SKM-1 treated with dmso at 0.1 percent for 144 hours (cell line): ENCODE results near the gene MYOG.

Experiments used
- DNase-seq: peaks from one replicate; lab custom pipeline; 2025; ENCODE audit not compliant: unreplicated experiment; lab: John Stamatoyannopoulos, UW

Gene MYOG

GRCh38 chr1:203117611-203118575, 32.1 kb upstream of the MYOG start:
- peak; percentile 61 for DNase-seq

GRCh38 chr1:203116091-203116820, 30.4 kb upstream of the MYOG start:
- no peak for DNase-seq

GRCh38 chr1:203114202-203114601, 28.4 kb upstream of the MYOG start:
- DNase-seq: no peak

DNA sequence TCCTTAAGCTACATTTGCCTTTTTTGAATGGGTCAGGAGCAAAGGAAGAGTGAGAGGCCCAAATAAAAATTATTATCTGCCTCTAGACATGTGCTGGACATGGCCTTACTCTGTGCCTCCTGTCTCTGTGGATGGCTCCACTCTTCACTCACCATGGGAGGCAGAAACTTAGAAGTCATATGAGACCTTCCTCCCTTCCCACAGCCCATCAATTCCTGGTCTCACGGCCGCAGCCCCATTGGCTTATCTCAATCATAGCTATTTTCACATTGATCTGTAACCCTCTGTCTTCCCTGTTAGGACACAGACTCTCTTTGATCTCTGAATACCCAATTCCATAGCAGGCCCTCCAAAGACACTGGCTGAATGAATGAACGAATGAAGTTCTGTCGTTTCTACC, 27.5 kb upstream of the MYOG start:
- DNase-seq: no peak

- DNase-seq: no peak
Measured at GRCh38 chr1:203112475-203112874, 26.7 kb upstream of the MYOG start.

DNA sequence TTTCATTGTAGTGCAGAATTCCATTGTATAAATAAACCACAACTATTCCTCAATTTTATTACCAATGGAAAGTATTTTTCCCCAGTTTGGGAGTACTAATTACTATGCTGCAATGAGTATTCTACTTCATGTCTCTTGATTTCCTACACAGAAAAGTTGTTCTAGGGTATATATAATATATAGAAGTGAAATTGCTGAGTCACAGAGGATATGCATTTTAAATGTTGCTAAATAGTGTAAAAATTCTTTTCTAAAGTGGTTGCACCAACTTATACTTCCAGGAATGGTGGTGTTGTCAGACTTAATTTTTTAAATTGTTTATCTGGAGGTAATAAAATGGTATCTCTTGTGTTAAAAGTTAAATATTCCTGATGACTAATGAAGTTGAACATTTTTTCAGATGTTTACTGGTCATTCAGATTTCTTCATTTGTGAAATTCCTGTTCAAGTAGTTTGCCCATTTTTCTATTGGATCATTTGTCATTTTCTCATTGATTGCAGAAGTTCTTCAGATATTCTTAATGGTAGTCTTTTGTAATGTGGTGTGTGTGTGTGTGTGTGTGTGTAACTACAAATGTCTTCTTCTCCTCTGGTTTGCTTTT, 19.1 kb upstream of the MYOG start:
- DNase-seq: no peak

DNA sequence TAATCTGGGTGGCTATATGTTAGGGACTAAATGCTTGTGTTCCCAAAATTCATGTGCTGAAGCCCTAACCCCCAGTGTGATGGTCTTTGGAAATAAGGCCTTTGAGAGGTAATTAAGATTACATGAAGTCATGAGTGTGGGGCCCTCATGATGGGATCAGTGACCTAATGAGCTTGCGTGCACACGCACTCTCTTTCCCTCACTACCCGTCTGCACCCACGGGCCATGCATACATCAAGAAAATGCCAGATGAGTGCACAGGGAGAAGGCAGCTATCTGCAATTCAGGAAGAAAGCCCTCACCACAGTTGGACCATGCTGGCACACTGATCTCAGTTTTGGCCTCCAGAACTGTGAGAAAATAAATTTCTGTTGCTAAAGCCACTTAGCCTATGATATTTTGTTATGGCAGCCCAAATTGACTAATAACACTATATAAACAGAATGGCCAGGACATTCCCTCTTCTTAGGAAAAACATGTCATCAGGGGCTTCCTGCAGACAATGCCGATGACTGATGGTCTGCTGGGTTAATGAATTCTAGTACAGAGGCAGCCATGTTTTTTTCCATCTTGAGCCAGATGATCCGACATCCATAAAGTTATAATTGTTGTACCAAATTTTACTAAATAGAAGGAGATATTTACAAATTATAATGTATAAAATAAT, 18.1 kb upstream of the MYOG start:
- no peak for DNase-seq

- no peak for DNase-seq
Measured at GRCh38 chr1:203103216-203103615, 17.4 kb upstream of the MYOG start.

GRCh38 chr1:203101813-203102634, 16.2 kb upstream of the MYOG start:
- DNase-seq: peak; percentile 66

GRCh38 chr1:203100516-203100869, 14.7 kb upstream of the MYOG start:
- DNase-seq: no peak

- DNase-seq: no peak
Measured at GRCh38 chr1:203099805-203100515, 14.1 kb upstream of the MYOG start.

DNA sequence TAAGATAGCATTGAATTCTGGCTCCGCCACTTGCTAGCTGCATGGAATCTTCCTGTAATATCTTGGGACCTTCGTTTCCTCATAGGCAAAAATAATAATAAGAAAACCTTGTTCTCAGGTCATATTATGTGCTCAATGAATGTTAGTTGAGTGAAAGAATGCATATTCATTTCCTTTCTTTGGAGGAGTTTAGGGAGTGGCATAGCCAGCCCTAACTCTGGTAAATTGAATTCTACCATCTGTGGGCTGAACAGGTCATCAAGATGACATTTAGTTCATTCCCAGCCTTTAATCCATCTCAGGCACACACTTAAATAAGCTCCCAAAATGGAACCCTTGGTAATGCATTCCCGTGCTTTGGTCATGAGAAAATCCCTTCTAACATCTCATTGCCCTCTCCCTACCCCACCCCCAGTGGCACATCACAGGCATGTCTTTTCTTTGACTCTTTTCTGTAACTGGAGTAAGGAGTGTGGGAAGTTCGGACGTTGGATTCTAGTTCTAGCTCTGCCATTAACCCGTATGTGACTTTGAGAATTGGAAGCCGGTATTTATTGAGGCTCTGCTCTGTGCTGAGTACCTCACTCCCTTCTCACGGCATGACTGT, 13.2 kb upstream of the MYOG start:
- no peak for DNase-seq

DNA sequence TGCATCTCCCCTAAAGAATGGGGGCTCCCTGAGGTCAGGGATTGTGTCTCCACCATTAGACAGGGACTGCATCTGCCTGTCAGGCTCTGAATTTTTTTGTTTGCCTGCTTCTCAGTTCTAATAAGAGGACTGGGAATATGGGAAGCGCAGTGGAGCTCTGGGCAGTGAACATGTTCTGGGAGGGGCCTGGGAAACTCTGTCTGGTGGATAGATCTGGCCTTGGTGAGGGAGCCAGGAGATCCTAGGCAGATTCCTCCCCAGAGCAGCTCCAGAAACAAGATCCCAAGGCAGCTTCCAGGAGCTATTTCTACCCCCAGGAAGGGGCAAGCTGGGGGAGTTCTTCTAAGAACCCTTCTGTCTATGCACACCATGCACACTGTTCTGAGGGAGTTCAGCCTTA, 12.6 kb upstream of the MYOG start:
- no peak for DNase-seq

- no peak for DNase-seq
Measured at GRCh38 chr1:203097001-203097400, 11.2 kb upstream of the MYOG start.

DNA sequence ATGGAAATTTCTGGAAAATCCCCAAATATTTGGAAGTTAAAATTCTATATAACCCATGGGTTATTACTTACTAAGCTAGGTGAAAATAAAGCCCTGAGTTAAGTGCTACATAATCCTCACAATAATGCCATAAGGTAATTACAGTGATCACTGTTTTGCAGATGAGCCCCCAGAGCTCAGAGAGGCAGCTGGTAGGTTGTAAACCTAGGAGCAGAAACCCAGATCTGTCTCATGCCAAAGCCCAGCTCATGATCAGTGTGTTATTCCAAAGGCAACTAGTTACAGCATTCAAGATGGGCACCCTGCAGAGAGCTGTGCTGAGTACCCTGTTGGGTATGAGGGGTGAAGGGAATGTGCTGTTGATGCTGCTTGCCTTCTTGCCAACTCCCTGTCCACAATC, 10.8 kb upstream of the MYOG start:
- no peak for DNase-seq

GRCh38 chr1:203095061-203095690, 9.4 kb upstream of the MYOG start:
- no peak for DNase-seq

GRCh38 chr1:203093754-203094410, 8.1 kb upstream of the MYOG start:
- DNase-seq: no peak

DNA sequence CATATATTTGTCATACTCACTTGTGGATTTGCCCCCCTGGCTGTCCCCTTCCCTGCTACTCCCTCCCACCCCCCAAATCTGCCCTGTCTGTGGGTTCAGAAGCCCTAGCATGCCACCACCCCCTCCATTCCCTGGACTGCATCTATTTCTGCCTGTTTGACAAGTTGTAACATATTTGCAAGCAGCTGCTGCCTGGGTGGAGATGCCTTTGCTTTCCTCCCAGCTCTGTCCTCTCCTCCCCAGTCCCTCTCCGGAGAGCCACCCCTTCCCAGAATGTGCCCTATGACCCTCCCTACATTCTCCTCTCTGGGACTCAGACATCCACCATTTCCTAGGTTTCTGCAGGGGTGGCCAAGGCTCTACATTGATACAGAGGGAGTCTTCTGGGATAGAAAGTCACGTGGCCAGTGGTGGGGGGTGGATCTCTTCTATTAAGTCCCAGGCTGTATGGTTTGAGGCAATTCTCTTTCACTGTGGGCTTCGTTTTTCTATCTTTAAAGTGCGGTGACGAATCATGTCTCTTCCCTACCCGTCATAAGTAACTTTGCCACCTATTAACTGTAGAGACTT, 6.0 kb upstream of the MYOG start:
- DNase-seq: no peak
